Mucosa of gallbladder (tissue), 1 donor: Measurements from ENCODE around the gene KRT73. TPM values are rescaled to one million over a fixed set of nuclear protein-coding genes. Genes with fewer than 3 reads are reported as not detected.
"Not testable (repeated sequence)": the region's sequence is repeated elsewhere in the genome, so short reads cannot be mapped to it uniquely, and the experiment has no call there.

Experiments
- DNase-seq: peaks from one replicate; pipeline ENCODE4 v3.0.0-alpha.2; 2020; ENCODE audit warnings: low spot score
- total RNA-seq: library from RNA; stranded (reverse); gene quantifications from one replicate; pipeline ENCODE4 v1.2.1, GENCODE V29; 2021
- donor health status: DM: no; HTN: no; CAD: no.

The KRT73 gene
- total RNA-seq, 1 donor from 2014 or later, result not detected

DNA sequence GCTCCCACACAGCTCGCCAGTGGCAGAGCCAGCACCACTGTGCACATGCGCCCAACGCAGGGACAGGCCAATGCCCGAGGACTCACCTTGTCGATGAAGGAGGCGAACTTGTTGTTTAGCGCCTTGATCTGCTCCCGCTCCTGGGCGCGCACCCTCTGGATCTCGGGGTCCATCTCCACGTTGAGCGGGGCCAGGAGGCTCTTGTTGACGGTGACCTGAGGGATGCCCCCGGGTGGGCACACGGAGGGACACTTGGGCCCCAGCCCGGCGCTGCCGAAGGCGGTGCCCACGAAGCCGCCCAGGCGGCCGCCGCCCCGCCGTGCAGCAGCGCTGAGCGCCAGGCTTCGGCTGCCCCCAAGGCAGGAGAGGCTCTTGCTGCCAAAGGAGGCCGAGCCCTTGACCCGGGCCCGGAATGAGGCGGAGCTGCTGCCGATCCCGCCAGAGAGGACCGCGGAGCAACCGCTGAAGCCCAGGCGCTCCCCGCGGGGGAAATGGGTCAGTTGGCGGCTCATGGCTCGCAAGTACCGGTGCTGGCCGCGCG, 17.3 kb downstream of the KRT73 start, which contains the start of gene KRT72:
Gene KRT72 (minus strand): TSS at position 523 of the 541 bp plus-strand sequence. CDS start 11 bp downstream, at position 512.
- no peak for DNase-seq

DNA sequence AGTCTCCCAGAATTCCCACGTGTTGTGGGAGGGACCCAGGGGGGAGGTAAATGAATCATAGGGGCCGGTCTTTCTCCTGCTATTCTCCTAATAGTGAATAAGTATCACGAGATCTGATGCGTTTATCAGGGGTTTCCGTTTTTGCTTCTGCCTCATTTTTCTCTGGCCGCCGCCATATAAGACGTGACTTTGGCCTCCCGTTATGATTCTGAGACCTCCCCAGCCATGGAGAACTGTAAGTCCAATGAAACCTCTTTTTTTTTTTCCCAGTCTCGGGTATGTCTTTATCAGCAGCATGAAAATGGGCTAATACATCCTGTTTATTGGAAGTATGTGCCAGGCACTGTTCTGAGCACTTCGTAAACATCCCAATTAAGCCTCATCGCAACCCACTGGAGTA, 17.9 kb downstream of the KRT73 start:
- DNase-seq, result no peak

DNA sequence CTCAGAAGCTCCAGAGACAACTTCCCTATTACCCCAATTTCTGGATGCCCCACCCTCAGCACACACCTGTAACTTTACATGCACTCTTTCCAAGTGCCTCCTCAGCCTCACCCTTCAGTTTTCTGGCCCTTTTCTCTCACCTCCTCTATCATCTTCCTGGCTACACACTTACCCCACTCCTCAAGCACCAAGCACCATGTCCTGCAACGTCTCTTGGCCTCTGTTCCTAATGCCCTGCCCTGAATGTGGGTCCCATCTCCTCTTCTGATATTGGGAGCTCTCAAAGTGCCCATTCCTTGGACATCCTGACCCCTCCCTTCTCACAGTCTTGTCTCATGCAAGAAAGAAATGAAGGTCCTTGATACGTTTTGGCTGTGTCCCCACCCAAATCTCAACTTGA, 18.3 kb downstream of the KRT73 start:
- no peak for DNase-seq

DNA sequence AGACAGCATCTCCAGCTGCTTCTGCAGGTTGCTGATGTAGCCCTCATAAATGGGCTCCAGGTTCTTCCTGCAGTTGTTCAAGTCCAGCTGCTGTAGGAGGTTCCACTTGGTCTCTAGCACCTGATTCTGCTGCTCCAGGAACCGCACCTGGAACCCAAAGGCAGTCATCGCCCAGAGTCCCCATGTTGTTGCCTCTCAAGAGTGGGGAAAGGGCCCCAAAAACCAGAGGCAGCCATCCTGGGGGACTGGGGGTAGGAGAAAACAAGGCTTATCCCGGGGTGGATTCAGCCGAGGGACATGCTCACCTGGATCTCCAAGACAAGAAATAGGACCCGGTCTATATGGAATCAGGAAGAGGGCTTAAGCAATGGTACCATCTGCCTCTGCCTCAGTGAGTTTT, 19.4 kb downstream of the KRT73 start:
- no peak for DNase-seq

DNA sequence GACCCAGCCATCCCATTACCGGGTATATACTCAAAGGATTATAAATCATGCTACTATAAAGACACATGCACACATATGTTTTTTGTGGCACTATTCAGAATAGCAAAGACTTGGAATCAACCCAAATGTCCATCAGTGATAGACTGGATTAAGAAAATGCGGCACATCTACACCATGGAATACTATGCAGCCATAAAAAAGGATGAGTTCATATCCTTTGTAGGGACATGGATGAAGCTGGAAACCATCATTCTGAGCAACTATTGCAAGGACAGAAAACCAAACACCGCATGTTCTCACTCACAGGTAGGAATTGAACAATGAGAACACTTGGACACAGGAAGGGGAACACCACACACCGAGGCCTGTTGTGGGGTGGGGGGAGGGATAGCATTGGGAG, 24.1 kb downstream of the KRT73 start:
- DNase-seq, result not testable (repeated sequence)

DNA sequence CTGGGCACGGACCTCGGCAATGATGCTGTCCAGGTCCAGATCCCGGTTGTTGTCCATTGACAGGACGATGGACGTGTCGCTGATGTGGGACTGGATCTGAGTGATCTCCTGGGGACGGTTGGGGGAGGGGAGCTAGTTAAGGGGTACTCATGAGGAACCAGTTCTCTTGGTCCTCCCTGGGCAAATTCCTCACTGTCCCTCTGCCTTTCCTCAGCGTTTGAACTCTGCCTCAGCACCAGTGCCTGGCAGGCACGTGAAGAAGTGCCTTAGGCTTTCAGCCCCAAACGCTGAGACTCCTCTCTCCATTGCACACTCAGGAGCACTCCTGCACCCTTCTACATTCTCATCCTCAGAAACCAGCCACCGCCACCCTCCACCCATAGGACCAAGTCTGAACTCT, 26.8 kb downstream of the KRT73 start:
- DNase-seq, result no peak

DNA sequence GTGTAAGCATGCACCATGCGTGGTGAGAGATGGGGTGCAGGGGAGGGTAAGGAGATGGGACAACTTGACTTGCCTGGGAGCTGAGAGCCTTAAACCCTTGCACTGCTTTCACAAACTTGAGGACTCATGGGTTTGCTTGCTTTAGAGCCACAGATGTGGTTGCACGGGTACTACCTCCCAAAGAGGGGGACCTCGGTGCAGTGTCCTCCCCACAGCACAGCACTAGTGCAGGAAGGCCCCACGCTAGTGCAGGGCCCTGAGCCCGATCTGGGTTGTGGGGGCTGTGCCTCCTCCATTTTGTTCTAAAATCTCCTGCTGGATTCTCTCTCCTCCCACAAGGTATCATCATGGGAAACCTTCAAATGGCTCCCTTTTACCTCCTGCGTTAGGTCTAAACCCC, 28.3 kb downstream of the KRT73 start:
- no peak for DNase-seq

DNA sequence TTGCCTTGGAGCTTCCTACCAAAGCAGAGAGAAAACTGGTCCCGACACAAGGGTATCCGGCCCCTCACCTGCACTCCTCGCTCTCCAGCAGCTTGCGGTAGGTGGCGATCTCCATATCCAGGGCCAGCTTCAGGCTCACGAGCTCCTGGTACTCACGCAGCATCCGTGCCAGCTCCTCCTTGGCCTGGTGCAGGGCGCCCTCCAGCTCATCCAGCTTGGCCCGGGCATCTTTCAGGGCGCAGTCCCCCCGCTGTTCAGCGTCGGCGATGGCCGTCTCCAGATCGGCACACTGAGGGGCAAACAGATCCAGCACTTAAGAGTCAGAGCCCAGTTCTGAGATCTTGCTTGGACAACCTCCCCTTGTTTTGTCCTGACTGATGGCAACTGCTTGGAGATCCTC, 30.8 kb downstream of the KRT73 start:
- no peak for DNase-seq

DNA sequence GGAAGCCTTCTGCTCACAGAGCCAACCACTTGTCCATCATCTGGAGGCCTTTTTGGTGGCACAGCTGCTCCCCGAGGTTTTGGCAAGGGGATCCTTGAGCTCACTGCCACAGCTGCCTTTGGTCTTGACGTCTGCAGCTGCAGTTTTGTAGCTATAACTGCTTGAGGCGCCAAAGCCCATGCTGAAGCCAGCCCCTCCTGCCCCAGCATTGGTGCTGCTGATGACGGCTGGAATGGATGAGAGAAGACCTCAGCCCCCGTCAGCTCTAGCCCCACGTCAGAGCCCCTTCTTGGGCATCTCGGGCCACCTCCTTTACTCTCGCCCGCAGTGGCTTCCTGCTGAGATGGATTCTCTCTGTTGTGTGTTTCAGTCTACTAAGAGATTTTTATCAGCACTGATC, 32.4 kb downstream of the KRT73 start:
- no peak for DNase-seq

DNA sequence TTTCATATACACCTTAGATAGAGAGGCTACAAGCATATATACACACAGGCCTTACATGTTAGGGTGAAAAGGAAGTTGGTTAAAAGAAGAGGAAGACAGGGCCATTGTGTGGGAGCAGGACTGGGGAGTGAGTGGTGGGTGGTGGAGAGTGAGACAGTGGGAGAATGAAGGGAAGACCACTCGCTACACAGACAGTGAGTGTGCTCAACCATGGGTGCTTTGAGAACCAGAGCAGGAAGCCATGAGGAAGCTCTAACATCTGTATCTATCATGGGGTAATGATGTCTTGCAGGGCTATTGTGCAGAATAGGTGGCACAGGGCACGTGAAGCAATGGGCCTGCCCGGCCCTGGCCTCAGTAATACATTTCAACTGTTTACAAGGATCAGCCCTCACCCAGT, 33.3 kb downstream of the KRT73 start:
- DNase-seq, result no peak

DNA sequence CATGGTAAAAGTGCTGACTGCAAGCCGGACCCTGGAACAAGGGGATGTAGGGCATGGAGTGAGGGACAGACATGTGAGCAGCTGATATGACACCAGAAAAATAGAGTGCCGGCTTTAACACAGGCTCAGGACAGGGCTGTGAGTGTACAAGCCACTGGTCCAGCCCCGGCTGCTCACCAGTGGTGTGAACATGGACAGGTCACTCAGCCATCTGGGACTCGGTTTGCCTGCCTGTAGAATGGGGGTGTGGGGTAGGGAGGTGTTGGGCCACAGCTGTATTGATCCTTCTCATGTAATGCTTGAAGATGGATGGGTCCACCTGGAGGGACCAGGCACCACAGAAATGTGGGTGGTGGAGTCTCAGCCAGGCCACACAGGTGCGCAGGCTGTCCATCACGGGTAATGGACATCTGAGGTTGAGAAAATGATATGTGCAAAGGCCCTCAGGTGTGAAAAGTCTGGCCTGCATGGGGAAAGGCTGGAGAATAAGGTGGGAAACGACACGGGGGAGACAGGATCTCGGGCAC, 34.1 kb downstream of the KRT73 start:
- no peak for DNase-seq

DNA sequence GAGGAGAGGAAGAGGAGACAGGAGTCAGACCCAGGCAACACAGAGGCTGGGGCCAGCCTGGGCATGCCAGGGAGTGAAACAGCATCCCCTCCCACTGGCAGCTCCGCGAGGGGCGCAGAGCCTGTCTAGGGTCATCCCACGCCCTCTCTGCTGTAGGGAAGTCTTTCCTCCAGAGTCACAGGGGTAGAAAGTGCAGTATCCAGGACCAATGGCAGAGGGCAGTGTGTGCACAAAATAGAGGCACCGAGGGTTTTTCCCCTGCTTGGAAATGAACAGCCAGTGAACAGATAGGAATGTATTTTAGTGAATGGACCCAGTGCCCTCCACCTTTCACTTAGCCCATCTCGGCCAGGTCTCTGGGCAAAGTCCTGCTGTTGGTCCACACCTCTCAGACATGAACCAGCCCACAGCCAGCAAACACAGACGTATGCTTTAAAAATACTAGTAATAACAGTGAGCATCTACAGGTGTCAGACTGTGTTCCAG, 35.3 kb downstream of the KRT73 start:
- DNase-seq, result peak; percentile 52

DNA sequence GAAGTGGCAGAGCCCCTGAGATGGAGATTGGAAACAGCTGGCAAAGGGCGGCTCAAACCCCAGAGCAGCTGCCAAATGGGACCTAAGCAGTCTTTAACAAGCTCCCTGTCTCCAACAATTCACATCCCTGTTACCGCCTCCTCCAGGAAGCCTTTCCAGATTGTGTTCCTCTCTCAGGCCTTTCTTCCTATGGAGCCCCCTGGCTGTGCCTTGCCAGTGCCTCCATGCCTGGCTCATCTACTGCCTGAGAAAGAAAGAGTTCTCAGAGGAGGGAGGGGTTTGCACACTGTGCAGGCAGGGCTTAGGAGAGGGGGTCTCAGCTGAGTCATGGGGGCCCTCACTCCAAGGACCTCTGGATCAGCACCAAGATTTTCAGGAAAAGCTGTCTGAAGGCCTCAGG, 35.9 kb downstream of the KRT73 start:
- no peak for DNase-seq

DNA sequence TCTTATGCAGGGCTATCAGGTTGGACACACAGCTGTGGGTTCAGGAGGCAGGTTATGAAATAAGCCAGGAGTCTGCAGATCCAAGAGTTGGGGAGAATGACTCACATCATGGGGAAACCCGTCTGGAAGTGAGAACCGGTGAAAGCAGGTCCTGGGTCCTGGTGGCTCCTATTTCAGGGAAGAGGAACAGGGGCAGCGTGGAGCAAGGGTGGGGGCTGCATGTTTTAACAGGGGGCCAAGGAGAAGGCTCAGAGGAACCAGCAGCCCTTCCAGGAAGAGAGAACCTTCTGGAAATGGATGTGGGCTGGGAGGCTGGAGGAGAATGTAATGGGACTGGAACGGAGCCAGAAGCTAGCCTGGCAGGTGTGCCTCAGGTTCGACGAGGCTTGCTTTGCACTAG, 36.9 kb downstream of the KRT73 start:
- no peak for DNase-seq

DNA sequence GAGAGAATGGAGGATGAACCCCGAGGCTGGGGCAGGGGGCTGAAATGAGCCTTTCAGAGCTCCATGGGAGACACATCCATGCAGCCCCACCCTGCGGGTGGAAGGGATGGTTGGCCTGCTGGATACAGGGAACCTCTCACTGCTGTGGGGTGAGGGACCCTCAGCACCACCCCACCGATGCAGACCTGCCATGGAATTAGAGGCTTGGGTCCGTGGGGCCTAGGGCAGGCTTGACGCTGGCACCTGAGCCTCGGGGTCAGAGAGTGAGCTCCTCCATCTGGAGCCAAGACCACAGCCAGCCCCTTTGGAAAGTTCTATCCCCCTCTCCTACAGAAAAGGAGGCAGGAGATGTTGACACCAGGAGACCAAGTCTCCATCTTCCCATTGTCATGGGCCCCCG, 37.3 kb downstream of the KRT73 start:
- DNase-seq, result no peak

DNA sequence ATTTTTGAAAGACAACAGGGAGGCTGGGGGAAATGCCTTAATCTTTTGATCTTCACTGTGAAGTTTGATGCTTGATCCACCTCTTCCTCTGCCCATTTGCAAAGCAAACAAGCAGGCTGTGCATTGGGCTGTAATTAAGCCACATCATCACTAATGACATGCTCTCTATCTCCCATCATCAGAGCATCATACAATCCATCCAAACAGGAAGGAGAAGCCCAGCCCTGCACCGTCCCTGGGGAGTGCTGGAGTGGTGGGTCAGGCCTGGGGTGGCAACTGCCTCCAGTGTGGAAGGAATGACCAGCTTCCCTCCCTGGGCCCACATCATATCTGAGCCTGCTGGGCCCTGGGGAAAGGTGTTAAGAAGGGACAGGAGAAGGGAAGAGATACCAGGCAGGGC, 37.9 kb downstream of the KRT73 start:
- no peak for DNase-seq

DNA sequence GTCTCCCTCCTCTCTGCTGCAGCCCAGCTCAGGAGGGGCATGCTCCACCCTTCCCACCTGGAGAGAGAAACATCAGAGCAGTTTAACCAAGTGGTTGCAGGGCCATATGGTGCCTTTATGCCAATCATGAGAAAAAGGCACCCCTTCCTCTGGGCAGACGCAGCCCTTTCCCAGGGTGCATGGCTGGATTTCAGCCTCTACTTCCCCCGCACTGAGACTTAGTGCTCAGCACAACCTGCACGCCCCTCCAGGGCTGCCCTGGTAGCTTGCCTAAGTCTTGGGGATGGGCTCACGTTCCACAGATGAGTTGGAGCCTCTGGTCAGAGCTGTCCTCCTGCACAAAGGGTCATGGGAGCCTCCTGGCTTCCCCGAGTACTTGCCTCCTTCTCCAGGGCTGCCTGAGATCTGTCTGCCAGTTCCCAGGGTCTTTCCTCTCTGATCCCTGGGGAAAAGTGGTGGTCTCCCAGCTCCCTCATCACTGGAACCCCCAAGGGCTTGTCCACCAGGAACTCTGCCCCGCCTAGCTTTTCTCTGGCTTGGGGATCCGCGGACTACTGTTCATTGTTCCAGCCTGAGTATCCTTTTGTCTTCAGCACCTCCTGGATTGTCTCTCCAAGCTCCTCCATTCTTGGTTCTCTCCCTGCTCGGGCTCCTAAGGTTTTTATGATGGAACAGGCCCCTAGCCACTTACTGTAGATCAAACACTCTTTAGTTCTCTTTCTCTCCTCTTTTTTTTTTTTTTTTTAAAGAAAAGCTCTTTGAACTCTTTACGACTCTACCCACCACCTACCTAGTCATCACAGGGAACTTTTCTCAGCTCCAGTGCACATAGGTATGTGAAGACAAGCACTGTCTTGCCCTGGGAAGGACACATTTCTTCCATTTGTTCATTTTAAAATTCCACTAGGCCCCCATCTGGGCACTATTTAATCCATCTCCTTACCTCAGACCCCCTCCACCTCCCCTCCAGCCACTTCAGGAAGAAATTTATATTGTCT, 38.6 kb downstream of the KRT73 start:
- no peak for DNase-seq

DNA sequence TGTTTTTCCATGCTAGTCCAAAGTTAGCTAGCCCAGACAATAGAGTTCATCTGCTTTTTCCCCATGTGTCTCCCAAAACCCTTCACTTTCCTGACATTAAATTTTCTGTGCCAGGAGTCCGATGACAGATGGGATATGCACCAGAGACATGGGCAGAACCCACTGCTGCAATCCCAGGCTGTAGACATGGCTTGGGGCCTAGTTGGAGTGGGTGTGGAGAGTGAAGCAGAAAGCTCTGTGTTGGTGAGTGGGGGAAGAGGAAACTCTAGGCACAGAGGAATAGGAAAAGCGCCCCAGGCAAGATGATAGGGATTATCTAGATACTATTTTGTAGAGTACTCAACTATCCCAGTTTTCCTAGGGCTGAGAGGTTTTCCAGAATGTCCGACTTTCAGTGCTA, 39.9 kb downstream of the KRT73 start:
- DNase-seq, result no peak

DNA sequence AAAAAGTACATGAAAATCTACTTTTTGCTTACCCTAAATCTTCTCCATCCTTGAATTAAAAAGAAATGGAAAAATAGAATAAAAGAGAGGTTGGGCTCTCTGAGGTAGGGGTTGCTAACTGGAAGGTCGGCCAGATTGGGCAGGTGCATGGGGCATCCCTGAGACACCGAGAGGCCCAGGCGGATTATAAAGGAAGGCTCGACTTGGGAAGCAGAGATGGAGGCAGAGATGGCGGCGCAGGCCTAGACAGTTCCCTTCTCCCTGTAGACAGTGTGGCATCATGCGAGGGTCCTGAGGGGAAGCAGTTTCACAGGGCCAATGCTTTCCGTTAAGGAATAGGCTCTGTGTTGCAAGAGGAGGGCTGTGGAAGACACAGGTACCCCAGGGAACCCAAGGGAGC, 41.0 kb downstream of the KRT73 start:
- DNase-seq, result no peak

DNA sequence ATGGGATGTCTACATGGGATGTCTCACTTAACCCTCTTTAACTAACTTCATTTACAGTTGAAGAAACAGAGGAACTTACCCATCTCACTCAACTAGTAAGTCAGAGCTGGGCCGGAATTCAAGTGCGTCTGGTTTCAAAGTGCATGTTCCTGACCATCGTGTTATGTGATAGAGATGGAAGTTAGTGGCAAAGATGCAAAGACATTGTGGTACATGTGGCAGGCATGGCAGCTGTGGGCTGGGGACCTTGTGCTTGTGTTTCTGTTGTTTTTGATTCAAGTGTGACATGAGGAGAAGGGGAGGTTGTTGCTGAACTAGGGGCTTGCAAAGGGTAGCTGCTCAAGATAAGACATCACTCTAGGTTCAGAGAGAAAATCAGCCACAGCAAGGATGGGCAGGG, 42.4 kb downstream of the KRT73 start:
- DNase-seq, result no peak

DNA sequence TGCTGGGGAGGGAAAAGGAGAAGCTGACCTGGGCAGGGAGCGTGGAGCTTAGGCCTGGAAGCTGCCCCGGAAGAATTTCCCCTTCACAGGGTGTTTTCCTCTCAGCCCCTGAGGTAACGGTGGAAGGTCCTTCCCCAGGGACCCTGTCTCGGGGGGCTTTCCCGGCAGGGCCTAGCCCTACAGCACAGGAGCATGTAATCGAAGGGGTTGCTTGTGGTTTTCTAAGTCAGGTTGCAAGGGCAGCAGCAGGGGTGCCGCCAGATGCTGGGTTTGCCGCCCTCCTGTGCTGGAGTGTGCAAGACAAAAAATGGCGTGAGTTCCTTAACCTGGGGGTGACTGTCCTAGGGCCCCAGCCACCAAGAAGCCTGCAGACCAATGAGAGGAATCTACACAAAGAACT, 43.1 kb downstream of the KRT73 start:
- DNase-seq, result no peak

DNA sequence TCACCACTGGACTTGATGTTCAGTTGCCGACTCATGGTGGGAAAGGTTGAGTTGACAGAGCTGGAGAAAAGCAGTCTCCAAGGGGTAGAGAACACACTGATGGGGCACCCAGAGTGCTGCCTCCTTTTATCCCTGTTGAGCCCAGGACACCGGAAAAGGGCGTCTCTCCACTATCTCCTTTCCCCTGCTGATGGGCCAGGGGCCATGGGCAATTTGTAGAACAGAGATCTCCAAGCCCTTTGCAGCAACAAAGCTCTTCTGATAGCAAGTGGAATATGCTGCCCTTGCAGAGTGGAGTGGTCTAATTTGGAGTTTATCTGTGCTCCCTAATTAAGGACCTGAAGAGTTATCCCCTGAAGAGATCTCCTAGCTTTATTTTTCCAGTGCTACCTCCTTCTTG, 44.6 kb downstream of the KRT73 start, which contains the start of gene KRT74:
Gene KRT74 (minus strand): TSS at position 101 of the 400 bp plus-strand sequence. CDS start 66 bp downstream, at position 35.
- DNase-seq, result no peak

DNA sequence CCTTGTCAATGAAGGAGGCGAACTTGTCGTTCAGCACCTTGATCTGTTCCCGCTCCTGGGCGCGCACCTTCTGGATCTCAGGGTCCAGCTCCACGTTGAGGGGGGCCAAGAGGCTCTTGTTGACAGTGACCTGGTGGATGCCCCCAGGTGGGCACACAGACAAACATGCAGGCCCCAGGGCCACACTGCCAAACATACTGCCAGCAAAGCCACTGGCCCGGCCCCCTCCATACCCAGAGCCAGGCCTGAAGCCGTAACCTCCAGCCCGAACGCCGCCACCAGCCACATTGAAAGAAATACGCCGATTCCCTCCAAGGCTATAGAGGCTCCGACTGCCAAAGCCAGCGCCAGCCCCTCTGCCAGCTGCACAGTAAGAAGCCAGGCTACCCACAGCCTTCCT, 45.1 kb downstream of the KRT73 start:
- DNase-seq, result no peak
